ENCODE measurements around the gene FCHO2.

- TF ChIP-seq, protein P1, sequence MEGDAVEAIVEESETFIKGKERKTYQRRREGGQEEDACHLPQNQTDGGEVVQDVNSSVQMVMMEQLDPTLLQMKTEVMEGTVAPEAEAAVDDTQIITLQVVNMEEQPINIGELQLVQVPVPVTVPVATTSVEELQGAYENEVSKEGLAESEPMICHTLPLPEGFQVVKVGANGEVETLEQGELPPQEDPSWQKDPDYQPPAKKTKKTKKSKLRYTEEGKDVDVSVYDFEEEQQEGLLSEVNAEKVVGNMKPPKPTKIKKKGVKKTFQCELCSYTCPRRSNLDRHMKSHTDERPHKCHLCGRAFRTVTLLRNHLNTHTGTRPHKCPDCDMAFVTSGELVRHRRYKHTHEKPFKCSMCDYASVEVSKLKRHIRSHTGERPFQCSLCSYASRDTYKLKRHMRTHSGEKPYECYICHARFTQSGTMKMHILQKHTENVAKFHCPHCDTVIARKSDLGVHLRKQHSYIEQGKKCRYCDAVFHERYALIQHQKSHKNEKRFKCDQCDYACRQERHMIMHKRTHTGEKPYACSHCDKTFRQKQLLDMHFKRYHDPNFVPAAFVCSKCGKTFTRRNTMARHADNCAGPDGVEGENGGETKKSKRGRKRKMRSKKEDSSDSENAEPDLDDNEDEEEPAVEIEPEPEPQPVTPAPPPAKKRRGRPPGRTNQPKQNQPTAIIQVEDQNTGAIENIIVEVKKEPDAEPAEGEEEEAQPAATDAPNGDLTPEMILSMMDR (conservative IDR thresholded peaks at IDR 0.05; ENCODE audit: low read length), result peak; percentile 65
- no peak for TF ChIP-seq EZH2phosphoT487 (IDR thresholded peaks at IDR 0.05; ENCODE audit: borderline replicate concordance)
Observed at GRCh38 chr5:72920690-72921502, 34.9 kb upstream of the FCHO2 start.

All from Loucy (cell line).